Activated CD4-positive, CD25-positive, alpha-beta regulatory T cell treated with anti-CD3 and anti-CD28 coated beads, Interleukin-2, amount 50 U/mL, for 16 hours (primary cell): ENCODE results near the gene CST1.

Source experiments
- DNase-seq: peaks from one replicate; pipeline ENCODE4 v3.0.0-alpha.2; 2020; ENCODE audit warnings: low read depth, low spot score

CST1 gene

GRCh38 chr20:23710771-23711170 is 40.0 kb downstream of the CST1 start:
- no peak for DNase-seq

GRCh38 chr20:23705895-23706294 is 44.8 kb downstream of the CST1 start:
- no peak for DNase-seq

DNA sequence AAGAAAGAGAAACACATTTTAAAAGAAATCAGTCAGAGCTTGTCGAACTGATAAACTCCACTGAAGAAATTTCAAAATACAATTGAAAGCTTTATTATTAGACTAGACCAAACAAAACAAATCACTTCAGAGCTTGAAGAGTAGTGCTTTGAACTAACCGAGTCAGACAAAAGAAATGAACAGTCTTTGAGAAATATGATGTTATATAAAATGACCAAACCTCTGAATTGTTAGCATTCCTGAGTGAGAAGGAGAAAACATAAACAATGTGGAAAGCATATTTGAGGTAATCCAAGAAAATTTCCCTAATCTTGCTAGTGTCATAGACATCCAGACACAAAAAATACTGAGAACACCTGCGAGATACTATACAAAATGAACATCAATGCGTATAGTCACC is 48.7 kb downstream of the CST1 start:
- no peak for DNase-seq

- DNase-seq: no peak
Observed at GRCh38 chr20:23700931-23701330, 49.8 kb downstream of the CST1 start.

GRCh38 chr20:23697947-23698346 is 52.8 kb downstream of the CST1 start:
- no peak for DNase-seq
